HG02642 (cell line): ENCODE measurements around the gene PARD6G.

Experiments used
- ATAC-seq: cut with Tn5 transposase; IDR thresholded peaks from one replicate; pipeline ENCODE4 v1.9.1; 2021; ENCODE audit warnings: mild to moderate bottlenecking; ENCODE audit not compliant: unreplicated experiment, poor library complexity

Gene PARD6G

GRCh38 chr18:80192653-80193385 is 54.5 kb downstream of the PARD6G start:
- ATAC-seq = no peak

- no peak for ATAC-seq
These were observed 55.2 kb downstream of the PARD6G start for GRCh38 chr18:80191907-80192652.

GRCh38 chr18:80191264-80191663 is 56.0 kb downstream of the PARD6G start:
- no peak for ATAC-seq

GRCh38 chr18:80190311-80190710 is 57.0 kb downstream of the PARD6G start:
- no peak for ATAC-seq

- ATAC-seq = no peak
These were observed 57.8 kb downstream of the PARD6G start for GRCh38 chr18:80189531-80189865.

GRCh38 chr18:80188643-80189530 is 58.4 kb downstream of the PARD6G start:
- no peak for ATAC-seq

GRCh38 chr18:80187956-80188642 is 59.2 kb downstream of the PARD6G start:
- no peak for ATAC-seq

- no peak for ATAC-seq
These were observed 61.8 kb downstream of the PARD6G start for GRCh38 chr18:80185545-80185944.

GRCh38 chr18:80184243-80184772 is 63.0 kb downstream of the PARD6G start:
- ATAC-seq = no peak

- ATAC-seq = no peak
These were observed 63.9 kb downstream of the PARD6G start for GRCh38 chr18:80183273-80184050.

GRCh38 chr18:80182855-80183254 is 64.5 kb downstream of the PARD6G start:
- ATAC-seq = no peak

GRCh38 chr18:80181642-80182461 is 65.5 kb downstream of the PARD6G start:
- ATAC-seq = no peak

GRCh38 chr18:80180778-80181564 is 66.3 kb downstream of the PARD6G start:
- no peak for ATAC-seq

GRCh38 chr18:80179857-80180558 is 67.3 kb downstream of the PARD6G start:
- ATAC-seq = no peak

GRCh38 chr18:80178935-80179818 is 68.1 kb downstream of the PARD6G start:
- no peak for ATAC-seq

GRCh38 chr18:80177128-80177527 is 70.2 kb downstream of the PARD6G start:
- no peak for ATAC-seq
